Ramos (cell line): ENCODE data around the gene GPR87.

Experiments
- in situ Hi-C: fragments of 300-500 bp; cut with MboI; formaldehyde crosslinking; loops from one replicate; pipeline ENCODE4 v1.14.3; 2022; ENCODE audit warnings: low sequenced_read_pairs; ENCODE audit not compliant: unreplicated experiment

Gene GPR87

DNA sequence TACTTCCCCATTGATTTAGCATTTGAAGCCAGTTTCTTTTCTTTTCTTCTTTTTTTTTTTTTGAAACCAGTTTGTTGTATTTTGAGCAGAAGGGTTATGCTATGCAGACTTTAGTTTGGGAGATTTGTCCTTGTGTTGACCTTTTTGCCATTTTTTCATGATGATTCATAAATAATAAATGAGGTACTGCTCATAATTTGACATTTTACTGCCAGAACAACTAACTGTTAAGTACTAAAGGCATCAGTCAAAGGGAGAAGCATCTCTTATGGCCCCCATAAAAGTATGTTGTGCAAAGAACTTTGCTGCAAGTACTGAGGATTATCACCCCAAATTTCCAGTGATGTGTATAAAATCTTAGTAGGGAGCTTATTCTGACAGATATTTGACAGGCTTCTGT is 1.7 kb upstream of the GPR87 start:
- in situ Hi-C loops: no loop called here

DNA sequence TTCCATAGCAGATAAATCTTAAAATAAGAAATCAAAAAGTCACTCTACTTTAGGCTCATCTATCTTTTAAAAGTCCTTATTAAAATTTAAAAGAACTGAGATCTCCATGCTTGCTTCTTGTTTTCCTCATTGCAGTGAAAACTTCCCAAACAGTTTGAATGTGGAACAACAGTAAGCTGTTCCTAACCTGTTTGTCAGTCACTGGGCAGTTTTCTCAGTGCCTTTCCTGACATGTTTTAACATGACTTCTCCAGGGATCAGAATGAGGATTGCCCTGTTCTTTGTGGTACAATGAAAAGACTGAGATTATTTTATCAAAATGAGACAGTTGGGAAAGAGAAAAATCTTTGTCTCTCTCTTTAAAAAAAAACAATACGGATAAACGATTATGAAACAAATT is 774 bp downstream of the GPR87 start:
- in situ Hi-C loops: no loop called here

DNA sequence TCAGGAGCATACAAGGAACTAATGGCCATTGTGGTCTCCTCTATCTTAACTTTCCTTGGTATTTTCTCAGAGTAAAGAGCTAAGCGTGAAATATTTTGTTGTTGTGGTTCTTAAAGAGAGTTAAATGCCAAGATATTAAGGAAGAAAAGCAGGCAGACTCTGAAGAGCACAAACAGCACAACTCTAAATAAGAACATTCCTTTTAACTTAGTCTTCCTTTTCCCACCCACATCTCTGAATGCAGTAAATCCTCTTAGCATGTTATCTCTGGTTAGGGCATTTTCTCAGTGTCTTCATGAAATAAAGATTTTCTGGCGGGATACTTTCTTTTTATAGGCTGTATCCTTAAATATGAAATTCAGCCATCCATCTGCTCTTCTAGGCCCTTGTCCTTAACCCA is 1.5 kb downstream of the GPR87 start:
- in situ Hi-C loops: no loop called here

DNA sequence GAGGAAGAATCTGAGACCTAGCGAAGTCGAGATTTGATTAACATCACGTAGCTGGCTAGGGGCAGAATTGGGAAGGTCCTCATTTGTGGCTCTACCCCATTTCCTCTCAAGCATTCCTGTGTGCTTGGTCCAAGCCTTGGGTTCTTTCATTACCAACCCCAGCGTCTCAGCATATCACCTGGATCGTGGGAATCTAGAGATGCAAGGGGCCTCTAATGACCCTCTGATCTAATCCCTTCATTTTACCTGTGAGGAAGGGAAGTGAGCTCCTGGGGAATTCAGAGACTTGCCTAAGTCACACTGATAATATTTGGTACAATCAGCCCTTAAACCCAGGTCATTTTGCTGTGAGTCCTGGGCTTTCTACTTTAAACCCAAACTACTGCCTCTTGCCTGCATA is 2.0 kb downstream of the GPR87 start:
- in situ Hi-C loops: no loop called here

DNA sequence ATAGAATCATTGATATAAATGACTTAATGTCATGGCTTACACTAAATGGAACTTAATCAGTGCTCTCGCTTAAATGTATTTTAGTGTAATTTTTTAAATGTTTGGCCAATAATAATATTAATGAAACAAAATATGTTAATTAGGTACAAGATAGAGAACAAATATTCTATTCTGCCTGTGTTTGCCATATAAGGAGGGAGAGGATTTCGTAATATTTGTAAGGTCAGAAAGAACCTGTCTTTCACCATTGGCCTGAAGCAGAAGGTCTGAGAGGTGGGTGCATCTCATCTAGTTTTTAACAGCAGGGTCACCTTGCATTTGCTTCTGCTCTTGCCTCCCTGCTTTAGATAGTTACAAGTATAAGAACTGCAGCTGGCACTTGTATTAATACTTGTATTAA is 2.5 kb downstream of the GPR87 start:
- in situ Hi-C loops: no loop called here

DNA sequence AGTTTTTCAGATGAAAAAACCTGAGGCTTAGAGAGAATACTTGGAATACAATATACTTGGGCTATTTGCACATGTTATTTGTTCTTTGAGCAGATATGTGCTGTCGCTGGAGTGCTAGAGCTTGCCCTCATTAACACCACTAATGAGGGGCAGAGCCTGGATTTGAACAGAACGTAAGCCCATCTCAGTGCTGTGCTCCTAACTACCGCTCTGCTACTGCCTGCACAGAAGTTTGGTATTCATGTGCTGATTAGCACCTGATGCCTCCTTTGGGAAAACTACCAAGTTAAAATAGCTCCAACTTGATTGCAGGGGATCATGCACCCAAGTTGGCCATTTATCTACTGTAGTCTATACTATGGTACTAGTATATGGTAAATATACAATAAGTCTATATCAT is 3.6 kb downstream of the GPR87 start:
- in situ Hi-C loops: no loop called here

DNA sequence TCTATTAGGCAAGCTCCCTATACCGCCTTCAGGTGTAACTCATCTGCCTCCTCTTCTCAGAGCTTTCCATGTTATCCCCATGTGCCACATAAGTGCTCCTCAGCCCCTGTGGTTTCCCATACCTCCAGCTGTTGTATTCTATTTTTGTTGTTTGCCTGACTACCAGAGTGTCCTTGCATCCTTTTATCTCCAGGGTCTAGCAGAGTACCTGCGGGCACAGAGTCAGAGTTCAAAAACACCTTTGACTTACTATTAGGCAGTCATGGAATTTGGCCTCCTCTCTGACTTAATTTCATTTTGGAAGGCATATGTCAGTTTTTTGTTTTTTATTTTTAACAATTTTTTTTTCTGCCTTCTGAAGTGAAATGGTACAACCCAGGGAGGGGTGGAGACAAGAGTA is 7.1 kb downstream of the GPR87 start:
- in situ Hi-C loops: no loop called here

DNA sequence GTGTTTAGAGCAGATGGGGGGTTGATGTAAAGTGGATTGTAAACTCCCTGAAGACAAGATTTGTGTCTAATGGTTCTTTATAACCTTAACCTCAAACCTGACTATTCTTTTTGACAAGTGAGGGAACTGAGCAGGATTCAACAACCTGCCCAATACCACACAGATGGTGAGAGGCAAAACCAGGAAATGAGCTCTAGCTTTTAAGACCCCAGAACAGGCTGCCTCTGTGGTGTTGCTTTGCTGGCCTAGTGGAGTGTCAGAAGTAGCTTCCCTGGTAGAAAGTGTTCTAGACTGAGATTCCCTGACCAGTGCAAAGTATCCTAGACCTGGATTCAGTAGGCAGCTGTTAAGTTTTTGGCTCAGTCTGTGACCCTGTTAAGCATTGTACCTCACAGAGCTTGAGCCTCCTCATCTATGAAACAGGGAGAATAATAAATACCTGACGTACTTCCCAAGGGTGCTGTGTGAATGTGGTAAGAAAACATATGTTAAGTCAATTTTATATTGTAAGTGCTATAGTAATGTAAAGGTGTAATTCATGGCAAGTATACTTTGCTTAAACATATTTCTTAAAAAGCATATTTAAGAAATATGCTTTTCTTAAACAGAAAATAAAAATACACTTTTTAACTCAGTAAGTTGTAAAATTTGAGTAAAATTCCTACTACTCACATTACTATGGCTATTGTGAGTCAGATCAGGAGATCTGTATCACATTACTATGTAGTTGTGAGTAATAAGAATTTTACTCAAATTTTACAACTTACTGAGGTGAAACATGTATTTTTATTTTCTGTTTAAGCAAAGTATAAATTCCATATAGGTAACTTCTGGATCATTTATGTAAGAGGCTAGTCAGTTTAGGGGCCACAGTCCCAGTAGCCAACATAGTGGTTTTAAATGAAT is 8.8 kb downstream of the GPR87 start:
- in situ Hi-C loops: no loop called here

DNA sequence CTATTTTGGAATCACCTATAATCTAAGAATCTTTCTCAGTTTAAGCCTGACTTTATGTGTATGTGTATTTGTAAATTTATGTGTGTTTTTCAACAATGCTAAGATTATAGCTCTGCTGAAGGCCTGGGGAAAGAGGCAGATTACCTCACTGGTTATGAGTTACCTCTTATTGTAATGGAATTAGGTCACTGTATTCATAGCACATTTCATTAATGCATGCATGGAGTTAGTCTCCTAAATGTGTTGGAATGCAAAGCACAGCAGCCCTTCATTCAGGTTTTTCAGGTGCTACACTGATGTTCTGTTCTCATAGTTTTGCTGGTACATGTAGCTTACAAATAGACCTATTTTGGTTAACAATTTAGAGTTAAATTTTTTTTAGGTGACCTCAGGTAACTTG is 9.5 kb downstream of the GPR87 start:
- in situ Hi-C loops: no loop called here

DNA sequence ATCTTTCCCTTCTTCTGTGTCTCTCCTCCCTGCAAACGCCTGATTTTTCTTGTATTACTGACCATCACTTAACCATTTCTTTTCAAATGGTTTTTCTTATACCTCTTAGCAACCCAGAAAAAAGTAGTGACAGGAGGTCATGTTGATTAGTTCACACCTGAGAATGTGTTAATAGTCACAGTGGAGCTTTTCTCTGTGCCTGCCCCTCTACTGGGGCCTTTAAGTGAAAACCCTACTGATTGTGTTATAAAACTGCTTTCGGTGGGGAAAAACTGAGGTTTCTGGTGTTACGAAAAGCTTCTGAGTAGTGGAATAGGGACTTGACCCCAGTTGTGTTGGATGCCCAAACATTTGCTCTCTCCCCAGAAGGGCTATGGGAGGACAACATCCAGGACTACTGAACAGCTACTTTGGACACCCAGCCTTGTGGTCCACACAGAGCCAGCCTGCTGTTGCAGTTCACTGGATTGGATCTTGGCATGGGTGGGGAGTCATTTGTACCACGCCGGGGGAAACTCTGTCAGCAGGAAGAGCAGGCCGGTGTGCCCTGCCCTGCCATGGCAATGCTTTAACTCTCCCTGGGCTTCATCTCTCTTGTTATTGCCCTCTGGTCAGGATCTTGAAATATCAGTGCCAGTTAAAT is 10.3 kb downstream of the GPR87 start:
- in situ Hi-C loops: no loop called here

DNA sequence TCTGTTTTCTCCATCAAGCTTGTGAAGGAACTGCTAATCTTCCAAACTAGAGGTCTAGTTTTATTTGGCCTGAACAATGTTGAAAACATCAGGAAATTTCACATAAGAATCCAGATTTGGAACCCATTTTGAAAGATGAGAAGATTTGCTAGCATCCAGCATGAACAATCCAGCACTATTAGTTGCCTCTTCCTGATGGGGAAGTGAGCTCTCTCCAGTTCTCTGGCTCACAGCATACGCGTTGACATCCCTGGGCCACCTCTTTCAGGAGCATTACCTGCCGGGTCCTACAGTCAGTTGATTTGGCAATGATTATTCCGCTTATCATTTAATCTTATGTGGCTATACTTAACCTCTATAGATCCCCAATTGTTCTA is 10.9 kb downstream of the GPR87 start:
- in situ Hi-C loops: no loop called here

DNA sequence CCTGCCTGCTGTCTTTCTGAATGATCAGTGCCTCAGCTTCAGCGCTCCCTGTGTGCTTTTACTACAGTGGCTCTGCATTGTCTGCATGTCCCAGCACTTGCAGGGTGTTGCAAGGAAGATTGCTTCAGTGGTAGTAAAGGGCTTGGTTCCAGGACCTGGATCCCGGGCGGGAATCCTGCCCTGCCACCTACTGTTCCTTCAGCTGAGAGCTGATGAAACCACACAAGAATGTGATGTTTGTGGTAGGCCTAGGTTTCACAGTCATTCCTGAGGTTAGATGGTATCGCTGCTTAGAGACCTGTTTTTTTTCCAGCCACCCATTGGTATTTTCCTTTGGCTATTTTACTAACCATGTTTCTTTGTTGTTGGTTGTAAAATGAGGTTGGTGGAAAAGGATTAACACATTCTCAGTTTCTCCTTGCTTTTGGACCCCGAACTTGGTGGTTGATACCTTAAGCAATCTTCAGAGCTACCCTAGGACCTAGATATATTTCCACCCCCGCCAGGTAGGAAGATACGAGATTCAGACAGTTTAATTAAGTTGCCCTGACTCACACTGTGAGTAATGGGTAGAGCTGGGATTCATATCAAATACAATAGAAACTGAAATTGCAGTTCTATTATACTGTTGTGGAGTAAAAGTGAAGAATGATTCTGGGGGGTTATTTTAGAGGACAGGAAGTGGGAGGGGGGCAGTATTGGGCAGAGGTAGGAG is 11.4 kb downstream of the GPR87 start:
- in situ Hi-C loops: no loop called here

DNA sequence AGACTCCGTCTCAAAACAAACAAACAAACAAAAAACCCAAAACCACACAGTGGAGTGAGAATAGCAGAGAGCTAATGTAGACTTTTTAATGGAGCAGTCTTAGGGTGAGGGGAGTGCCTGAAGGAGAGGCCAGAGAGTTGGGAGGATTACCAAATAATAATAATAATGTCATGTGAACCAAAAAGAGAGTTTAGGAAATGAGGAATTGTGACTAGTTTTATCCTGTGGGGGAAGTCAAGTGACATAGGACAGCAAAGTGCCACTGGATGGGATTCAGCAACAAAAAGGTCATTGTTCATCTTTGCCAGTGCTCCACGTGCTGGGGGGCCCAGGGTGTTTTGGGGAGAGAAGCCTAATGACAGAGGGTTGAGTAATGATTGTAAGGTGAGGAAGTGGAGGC is 12.9 kb downstream of the GPR87 start:
- in situ Hi-C loops: no loop called here

DNA sequence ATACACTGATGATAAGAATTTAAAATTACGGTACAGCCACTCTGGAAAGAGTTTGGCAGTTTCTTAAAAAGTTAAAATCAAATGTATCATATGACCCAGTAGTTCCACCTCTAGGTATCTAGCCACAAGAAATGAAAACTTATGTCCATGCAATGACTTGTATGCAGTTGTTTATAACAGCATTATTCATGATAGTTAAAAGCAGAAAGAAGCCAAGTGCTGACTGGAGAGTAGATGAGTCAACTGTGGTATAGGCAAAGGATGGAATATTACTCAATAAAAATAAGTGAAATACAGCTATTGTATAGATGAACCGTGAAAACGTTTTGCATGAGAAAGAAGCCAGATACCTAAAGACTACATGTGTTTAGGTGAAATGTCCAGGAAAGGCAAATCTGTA is 14.8 kb downstream of the GPR87 start:
- in situ Hi-C loops: no loop called here

DNA sequence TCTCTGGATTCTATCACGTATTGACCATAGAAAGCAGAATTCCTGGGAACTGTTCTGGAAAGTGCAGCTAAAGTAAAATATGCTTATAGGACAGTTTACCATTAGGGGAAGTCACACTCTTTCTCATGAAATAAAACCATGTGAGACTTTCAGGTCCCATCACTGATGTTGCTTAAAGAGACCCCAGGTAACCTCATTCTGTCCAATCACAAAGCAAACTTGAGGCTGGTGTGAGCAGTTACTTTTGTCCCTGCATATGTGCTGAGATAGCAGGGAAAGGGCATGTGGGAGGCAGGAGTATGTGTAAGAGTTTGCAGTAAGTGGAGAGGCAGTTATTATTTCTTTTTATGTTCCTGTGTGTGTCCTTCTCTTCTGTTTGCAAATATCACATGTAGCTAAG is 16.1 kb downstream of the GPR87 start:
- in situ Hi-C loops: no loop called here

DNA sequence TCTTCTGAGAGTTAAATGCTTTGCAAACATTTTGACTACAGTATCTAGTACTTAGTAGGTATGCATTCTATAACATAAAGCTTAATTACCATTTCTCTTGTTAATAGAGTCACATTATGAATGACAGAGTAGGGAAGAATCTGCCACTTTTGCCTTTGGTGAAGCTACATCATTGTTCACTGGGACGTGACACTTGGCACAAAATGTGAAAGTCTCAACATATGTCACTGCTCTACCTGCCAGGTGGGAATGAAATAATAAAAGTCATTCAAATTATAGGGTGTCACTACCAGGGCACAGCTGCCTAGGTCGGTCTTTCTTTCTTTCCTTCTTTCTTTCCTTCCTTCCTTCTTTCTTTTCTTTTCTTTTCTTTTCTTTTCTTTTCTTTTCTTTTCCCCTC is 17.6 kb downstream of the GPR87 start:
- in situ Hi-C loops: no loop called here

DNA sequence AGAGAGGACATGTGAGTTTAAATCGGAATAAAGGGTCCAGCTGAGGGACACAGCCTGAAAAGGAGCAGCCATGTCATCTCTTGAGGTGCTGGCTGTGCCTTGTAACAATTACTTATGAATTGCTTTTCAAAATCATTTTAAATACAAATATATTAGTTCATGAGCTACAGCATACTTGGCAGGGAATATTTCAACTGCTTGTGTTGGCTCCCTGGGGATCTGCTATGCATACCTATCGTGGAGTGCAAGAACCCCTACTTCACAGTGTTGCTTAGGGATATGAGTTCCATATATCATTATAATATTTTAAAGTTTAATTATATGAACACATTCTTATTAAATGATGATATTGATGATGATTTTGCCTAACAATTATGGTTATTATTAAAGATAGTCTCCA is 19.2 kb downstream of the GPR87 start:
- in situ Hi-C loops: no loop called here

DNA sequence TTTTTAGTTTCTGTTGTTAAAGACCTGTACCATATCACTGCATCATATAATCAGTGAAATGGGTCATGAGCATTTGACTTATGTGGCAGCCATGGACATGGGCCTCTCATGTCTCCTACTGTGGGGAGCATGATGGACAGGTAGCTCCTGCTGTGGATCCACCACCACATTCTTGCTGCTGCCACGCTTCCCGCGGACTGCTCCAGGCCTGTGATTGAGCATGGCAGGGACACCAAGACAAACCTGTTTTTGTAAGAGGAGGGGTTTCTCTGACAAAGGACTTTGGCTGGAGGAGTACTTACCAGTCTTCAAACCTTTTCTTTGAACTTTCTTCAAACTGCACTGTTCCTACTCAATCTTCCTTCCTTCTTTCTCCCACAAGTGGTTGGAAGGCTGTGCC is 20.4 kb downstream of the GPR87 start:
- in situ Hi-C loops: no loop called here

DNA sequence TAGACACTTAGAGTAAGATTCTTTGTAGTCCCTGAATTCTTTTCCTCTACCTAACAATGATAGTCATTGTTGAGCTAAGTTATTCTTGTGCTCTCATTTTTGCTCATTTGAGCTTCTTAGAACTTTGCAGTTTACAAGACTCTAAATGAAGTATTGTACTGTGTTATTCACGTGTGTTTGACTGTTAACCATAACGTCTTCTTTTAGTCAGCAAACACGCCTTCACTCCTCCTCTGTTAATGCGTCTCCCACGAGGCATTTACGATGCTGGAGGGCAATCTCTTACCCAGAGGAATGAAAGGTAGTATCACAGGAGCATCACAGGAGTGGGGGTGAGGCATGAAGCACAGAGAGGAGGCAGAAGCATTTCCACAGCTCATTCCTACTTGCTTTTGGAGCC is 23.5 kb downstream of the GPR87 start:
- in situ Hi-C loops: no loop called here

DNA sequence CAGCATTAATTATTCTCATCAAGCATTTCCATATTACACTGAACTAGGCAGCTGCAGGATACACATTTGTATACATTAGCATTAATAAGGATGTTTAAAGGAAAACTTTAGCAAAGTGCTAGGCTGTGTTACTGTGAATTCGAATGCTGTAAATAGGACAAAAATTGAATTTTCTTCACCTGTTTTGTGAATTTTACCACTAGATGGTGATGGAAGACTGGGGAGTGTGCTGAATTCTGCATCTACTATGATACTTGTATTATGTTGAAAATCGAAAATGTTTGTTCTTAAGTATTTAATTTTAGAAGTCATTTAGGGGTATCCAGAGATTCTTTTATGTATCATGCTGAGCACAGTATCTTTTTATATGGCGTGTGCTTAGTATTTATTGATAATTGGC is 25.9 kb downstream of the GPR87 start:
- in situ Hi-C loops: no loop called here

DNA sequence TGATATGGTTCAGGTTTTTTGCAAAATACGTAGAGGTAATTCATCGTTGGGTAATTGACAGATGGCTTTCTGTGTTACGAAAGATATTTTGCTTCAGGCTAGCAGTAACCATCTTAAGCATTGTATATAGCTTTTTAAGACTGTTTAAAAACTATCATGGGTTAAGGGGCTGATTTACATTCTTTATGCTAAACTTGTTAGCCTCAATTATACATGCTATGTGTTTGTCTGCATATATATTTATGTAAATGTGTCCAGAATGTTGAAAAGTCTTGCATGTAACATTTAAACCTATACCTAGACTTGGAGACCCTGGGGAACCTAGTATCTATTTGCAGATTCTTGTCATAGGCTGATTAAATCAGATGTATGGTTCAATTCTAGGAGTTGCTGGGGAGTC is 27.2 kb downstream of the GPR87 start:
- in situ Hi-C loops: loop anchor here (5.0 to 10.0 kb wide), 2 partner anchors 62 to 125 kb away; no protein-coding TSS in a partner anchor
